Subcutaneous abdominal adipose tissue (tissue), 5 donors: ENCODE data around the gene ATXN7L1.

Experiments
- H3K27ac ChIP-seq: one replicate; pipeline ENCODE4 v1.7.0; 2013; ENCODE audit warnings: low read depth, mild to moderate bottlenecking, inconsistent platforms, low read length, moderate library complexity
- H3K27me3 ChIP-seq, 5 donors: one replicate each; pipeline ENCODE4 v1.7.0; 2013; ENCODE audit warnings: low read length in 5 of 5, inconsistent platforms in 1 of 5; ENCODE audit not compliant: control insufficient read depth in 5 of 5, insufficient read depth in 4 of 5
- H3K36me3 ChIP-seq, 5 donors: one replicate each; pipeline ENCODE4 v1.7.0; 2013; ENCODE audit warnings: low read length in 5 of 5; ENCODE audit not compliant: control insufficient read depth in 5 of 5, insufficient read depth in 5 of 5
- H3K4me1 ChIP-seq, 5 donors: one replicate each; pipeline ENCODE4 v1.7.0; 2013; ENCODE audit warnings: low read length in 5 of 5, mild to moderate bottlenecking in 3 of 5, moderate library complexity in 1 of 5; ENCODE audit not compliant: control insufficient read depth in 5 of 5, insufficient read depth in 5 of 5
- H3K4me3 ChIP-seq, 5 donors: one replicate each; pipeline ENCODE4 v1.7.0; 2013; ENCODE audit warnings: low read length in 5 of 5, low read depth in 1 of 5
- H3K9ac ChIP-seq, 5 donors: one replicate each; pipeline ENCODE4 v1.7.0; 2013; ENCODE audit warnings: low read length in 5 of 5, mild to moderate bottlenecking in 4 of 5, moderate library complexity in 3 of 5
- H3K9me3 ChIP-seq, 5 donors: one replicate each; pipeline ENCODE4 v1.7.0; 2013; ENCODE audit warnings: low read length in 5 of 5; ENCODE audit not compliant: control insufficient read depth in 5 of 5
- donor health status: healthy.
- donor health status: healthy.
- donor health status: healthy.
- donor health status: healthy.
- donor health status: healthy.

Gene ATXN7L1

GRCh38 chr7:105673367-105674084 lies 202.9 kb downstream of the ATXN7L1 start:
- H3K36me3 ChIP-seq, result no peaks in the 10 kb centered on the region
- no peak overlapping the region for H3K4me3 ChIP-seq
- H3K27me3 ChIP-seq, result no peaks in the 10 kb centered on the region
- H3K9ac ChIP-seq, result no peak overlapping the region
- no peaks in the 10 kb centered on the region for H3K9me3 ChIP-seq
- peak overlapping the region; percentile 82 for H3K27ac ChIP-seq
- peaks cover 13 to 54% (median 51%) of the 10 kb centered on the region in 5 donors for H3K4me1 ChIP-seq

DNA sequence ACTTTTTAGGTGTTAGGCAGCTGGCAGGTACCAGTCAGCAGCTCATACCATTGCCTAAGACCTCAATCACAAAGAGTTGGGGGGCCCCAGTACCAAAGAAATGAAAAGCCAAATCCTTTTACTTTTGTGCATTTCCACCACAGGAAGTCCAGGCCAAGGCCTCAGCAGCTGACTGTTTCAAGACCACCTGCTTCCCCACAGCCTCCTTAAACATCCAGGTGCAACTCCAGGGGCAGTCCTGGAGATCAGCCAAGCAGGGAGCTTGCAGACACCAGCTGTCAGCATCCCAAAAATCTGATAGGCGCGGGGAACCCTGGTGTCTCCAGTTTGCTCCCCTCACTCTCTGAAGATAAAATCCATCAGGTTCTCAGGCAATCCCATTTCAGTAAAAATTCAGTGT lies 203.6 kb downstream of the ATXN7L1 start:
- peaks cover 13 to 46% (median 44%) of the 10 kb centered on the region in 5 donors for H3K4me1 ChIP-seq
- H3K27ac ChIP-seq, result peak overlapping the region; percentile 82
- H3K9ac ChIP-seq, result no peak overlapping the region
- no peaks in the 10 kb centered on the region for H3K27me3 ChIP-seq
- H3K36me3 ChIP-seq, result no peaks in the 10 kb centered on the region
- H3K4me3 ChIP-seq, result no peak overlapping the region
- no peaks in the 10 kb centered on the region for H3K9me3 ChIP-seq

GRCh38 chr7:105666324-105666723 lies 210.1 kb downstream of the ATXN7L1 start:
- Histone ChIP-seq H3K36me3 (peaks cover 3 to 32% (median 19%) of the 10 kb centered on the region in 5 donors), H3K9ac (no peak overlapping the region), H3K4me3 (no peak overlapping the region), H3K27ac (no peak overlapping the region), H3K9me3 (no peaks in the 10 kb centered on the region), H3K27me3 (no peaks in the 10 kb centered on the region), H3K4me1 (no peaks in the 10 kb centered on the region)

DNA sequence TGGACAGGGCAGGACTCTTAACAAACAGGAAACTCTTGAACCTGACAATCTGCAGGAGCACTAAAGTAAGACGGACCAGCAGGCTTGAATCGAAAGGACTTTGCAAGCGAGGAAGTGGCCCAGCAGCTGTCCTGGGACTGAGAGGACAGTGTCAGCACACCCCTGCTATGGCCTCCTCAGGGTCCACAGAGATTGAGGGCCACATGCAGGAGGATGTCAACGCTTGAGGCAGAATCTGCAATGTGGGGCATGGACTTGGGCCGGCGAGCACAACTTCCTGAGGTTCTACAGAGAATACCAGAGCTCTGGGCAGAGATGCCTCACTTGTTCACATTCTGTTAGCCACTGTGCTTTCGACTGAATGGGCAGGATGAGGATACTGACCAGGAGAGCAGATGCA lies 210.7 kb downstream of the ATXN7L1 start:
- no peak overlapping the region for H3K27ac ChIP-seq
- peaks cover 3 to 38% (median 22%) of the 10 kb centered on the region in 5 donors for H3K36me3 ChIP-seq
- no peak overlapping the region for H3K9ac ChIP-seq
- H3K4me3 ChIP-seq, result no peak overlapping the region
- no peaks in the 10 kb centered on the region for H3K27me3 ChIP-seq
- H3K9me3 ChIP-seq, result no peaks in the 10 kb centered on the region
- no peaks in the 10 kb centered on the region for H3K4me1 ChIP-seq

GRCh38 chr7:105664816-105665525 lies 211.4 kb downstream of the ATXN7L1 start:
- Histone ChIP-seq H3K4me1 (no peaks in the 10 kb centered on the region), H3K9me3 (no peaks in the 10 kb centered on the region), H3K9ac (no peak overlapping the region), H3K27ac (no peak overlapping the region), H3K27me3 (no peaks in the 10 kb centered on the region), H3K36me3 (peaks cover 3 to 39% (median 22%) of the 10 kb centered on the region in 5 donors), H3K4me3 (no peak overlapping the region)

- Histone ChIP-seq H3K27me3 (no peaks in the 10 kb centered on the region), H3K27ac (no peak overlapping the region), H3K4me1 (no peaks in the 10 kb centered on the region), H3K36me3 (peaks cover 3 to 39% (median 27%) of the 10 kb centered on the region in 5 donors), H3K4me3 (no peak overlapping the region), H3K9me3 (no peaks in the 10 kb centered on the region), H3K9ac (no peak overlapping the region)
Measured at GRCh38 chr7:105662998-105663397, 213.4 kb downstream of the ATXN7L1 start.

DNA sequence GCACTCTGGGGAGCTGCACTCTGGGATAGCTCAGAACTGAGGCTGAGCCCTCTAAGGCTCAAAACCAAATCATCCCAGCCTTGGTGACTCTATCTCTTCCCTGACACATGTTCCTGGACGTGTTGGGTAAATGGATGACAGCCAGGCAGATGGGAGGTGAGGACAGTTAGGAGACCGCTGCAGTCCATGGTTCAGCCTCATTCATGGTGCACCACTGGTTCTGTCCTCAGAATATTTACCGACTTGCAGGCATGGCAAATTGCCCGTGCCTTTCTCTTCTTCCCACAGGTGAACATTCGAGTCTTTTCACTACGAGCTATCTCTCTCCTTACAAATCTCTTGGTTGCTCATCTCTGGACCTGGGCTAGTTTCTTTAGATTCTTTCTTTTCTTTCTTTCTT lies 214.8 kb downstream of the ATXN7L1 start:
- H3K36me3 ChIP-seq, result peaks cover 3 to 39% (median 27%) of the 10 kb centered on the region in 5 donors
- no peak overlapping the region for H3K4me3 ChIP-seq
- H3K9ac ChIP-seq, result no peak overlapping the region
- H3K4me1 ChIP-seq, result no peaks in the 10 kb centered on the region
- no peak overlapping the region for H3K27ac ChIP-seq
- no peaks in the 10 kb centered on the region for H3K27me3 ChIP-seq
- no peaks in the 10 kb centered on the region for H3K9me3 ChIP-seq

DNA sequence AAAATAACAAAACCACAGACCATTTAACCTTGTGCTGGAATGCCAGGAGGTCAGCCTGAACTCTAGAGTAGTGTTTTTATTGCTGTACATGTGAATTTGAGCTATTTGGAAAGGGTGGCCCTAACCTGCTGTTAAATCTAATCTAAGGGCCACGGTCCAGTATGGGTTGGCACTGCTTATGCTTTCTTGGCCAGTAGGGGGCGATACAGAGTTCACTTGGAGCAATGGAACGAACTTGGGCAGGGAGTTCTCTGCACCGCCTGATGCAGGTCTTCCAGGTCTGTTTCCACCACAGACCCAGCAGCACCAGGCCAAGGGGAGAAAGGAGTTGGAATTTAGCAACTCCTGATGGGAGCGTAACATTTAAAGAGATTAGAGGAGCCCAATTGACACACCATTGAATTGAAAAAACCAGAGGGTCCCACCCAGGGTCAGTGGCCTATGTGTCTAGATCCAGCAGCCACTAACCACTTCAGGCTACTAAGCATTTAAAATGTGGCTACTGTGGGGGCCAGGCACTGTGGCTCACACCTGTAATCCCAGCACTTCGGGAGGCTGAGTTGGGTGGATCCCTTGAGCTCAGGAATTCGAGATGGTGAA lies 219.4 kb downstream of the ATXN7L1 start:
- H3K27me3 ChIP-seq, result no peaks in the 10 kb centered on the region
- H3K4me1 ChIP-seq, result peaks cover 6 to 17% (median 13%) of the 10 kb centered on the region in 5 donors
- H3K27ac ChIP-seq, result no peak overlapping the region
- no peak overlapping the region for H3K9ac ChIP-seq
- H3K4me3 ChIP-seq, result no peak overlapping the region
- H3K9me3 ChIP-seq, result no peaks in the 10 kb centered on the region
- H3K36me3 ChIP-seq, result peaks cover 0 to 19% (median 11%) of the 10 kb centered on the region in 5 donors

GRCh38 chr7:105655500-105656380 lies 220.7 kb downstream of the ATXN7L1 start:
- Histone ChIP-seq H3K36me3 (peaks cover 0 to 19% (median 8%) of the 10 kb centered on the region in 5 donors), H3K27ac (no peak overlapping the region)

More at GRCh38 chr7:105655500-105656380, 220.7 kb downstream of the ATXN7L1 start:
- Histone ChIP-seq H3K4me1 (peaks cover 6 to 17% (median 13%) of the 10 kb centered on the region in 5 donors), H3K4me3 (no peak overlapping the region), H3K9me3 (no peaks in the 10 kb centered on the region), H3K27me3 (no peaks in the 10 kb centered on the region), H3K9ac (no peak overlapping the region)
